ENCODE data around the gene ARHGEF16.
A peak's percentile ranks its signal among the peaks of the same experiment; 100 is the strongest.

Gene ARHGEF16

GRCh38 chr1:3483801-3484444, 29.5 kb downstream of the ARHGEF16 start:
- peak; percentile 55 for DNase-seq

GRCh38 chr1:3485016-3485415, 30.6 kb downstream of the ARHGEF16 start:
- DNase-seq = no peak

- no peak for DNase-seq
Observed at GRCh38 chr1:3488432-3488831, 34.0 kb downstream of the ARHGEF16 start.

GRCh38 chr1:3490046-3490745, 35.7 kb downstream of the ARHGEF16 start:
- DNase-seq = no peak

GRCh38 chr1:3491291-3492246, 37.1 kb downstream of the ARHGEF16 start:
- DNase-seq = peak; percentile 81

- DNase-seq = no peak
Observed at GRCh38 chr1:3492545-3493246, 38.2 kb downstream of the ARHGEF16 start.

- DNase-seq = no peak
Observed at GRCh38 chr1:3494321-3495308, 40.1 kb downstream of the ARHGEF16 start.

GRCh38 chr1:3495776-3496745, 41.6 kb downstream of the ARHGEF16 start:
- DNase-seq = no peak

- no peak for DNase-seq
Observed at GRCh38 chr1:3496916-3497315, 42.5 kb downstream of the ARHGEF16 start.

- no peak for DNase-seq
Observed at GRCh38 chr1:3497521-3497920, 43.1 kb downstream of the ARHGEF16 start.

GRCh38 chr1:3498246-3498930, 43.9 kb downstream of the ARHGEF16 start:
- no peak for DNase-seq

GRCh38 chr1:3498986-3499385, 44.5 kb downstream of the ARHGEF16 start:
- no peak for DNase-seq

GRCh38 chr1:3499611-3500010, 45.1 kb downstream of the ARHGEF16 start:
- DNase-seq = no peak

GRCh38 chr1:3500265-3500835, 45.9 kb downstream of the ARHGEF16 start:
- no peak for DNase-seq

GRCh38 chr1:3501437-3501836, 47.0 kb downstream of the ARHGEF16 start:
- no peak for DNase-seq

GRCh38 chr1:3501856-3502640, 47.6 kb downstream of the ARHGEF16 start:
- peak; percentile 54 for DNase-seq

- no peak for DNase-seq
Observed at GRCh38 chr1:3502641-3503524, 48.4 kb downstream of the ARHGEF16 start.

- DNase-seq = no peak
Observed at GRCh38 chr1:3503525-3503886, 49.0 kb downstream of the ARHGEF16 start.

Data from hematopoietic multipotent progenitor cell treated with erythropoietin and hydrocortisone succinate and interleukin-3 and kit ligand, for 6 days (in vitro differentiated cells).